Fibroblast of skin of abdomen (primary cell): Measurements from ENCODE around the gene NUP210.

Experiments used
- DNase-seq: peaks from one replicate; pipeline ENCODE4 v3.0.0-alpha.2; 2013

The NUP210 gene

DNA sequence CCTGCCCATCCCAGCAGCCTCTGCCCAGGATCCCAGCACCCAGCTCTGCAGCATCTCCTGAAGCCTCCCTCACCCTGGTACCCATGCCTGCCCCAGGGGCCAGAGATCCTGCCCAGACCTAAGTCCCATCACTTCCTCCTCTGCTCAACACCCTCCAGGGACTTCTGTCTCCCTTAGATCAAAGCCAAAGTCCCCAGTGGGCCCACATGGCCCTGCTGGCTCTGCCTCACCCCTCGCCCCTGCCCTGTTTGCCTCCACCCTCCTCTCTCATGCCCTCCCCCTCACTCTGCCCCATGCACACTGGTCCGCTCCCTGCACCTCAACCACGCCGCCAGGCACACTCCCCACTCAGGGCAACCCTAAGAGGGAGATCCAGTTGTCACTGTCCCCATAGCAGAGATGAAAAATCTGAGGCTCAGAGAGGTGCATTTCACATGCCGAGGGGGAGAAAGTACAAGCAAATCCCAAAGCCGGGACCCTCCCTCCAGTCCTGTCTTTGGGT, 146.5 kb downstream of the NUP210 start:
- DNase-seq, result no peak

DNA sequence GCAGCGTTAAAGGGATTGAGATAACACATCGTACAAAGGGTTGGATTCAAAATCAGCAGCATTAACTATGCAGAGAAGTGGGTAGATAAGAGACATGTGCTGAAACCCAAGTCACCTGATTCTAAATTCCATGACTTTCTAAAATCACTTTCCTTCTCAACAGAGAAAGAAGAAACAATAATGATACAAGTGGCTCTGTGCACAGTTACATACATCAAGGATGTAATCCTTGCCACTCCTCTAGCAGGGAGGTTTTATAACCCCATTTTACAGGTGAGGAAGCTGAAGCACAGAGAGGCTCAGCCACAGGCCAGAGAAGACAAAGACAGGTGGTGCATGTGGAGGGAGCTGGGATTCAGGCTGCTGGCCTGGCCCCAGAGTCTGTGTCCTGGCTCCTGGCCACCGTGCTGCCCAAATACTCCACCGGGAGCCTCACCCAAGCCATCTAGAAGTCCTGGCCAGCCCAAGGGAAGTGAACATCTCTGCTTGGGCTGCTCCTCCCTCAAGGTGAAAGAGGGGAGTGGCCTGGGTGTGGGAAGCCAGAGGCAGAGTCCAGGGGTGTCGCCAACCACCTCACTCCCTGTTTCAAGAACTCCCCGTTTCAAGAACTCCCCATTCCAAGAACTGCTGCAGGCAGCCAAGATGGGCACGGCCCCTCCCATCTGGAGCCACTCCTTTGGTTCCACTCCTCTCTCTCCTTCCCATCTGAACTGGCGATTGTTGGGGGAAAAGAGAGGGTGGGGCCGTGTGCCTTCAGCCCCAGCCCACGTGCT, 147.1 kb downstream of the NUP210 start:
- DNase-seq, result no peak

DNA sequence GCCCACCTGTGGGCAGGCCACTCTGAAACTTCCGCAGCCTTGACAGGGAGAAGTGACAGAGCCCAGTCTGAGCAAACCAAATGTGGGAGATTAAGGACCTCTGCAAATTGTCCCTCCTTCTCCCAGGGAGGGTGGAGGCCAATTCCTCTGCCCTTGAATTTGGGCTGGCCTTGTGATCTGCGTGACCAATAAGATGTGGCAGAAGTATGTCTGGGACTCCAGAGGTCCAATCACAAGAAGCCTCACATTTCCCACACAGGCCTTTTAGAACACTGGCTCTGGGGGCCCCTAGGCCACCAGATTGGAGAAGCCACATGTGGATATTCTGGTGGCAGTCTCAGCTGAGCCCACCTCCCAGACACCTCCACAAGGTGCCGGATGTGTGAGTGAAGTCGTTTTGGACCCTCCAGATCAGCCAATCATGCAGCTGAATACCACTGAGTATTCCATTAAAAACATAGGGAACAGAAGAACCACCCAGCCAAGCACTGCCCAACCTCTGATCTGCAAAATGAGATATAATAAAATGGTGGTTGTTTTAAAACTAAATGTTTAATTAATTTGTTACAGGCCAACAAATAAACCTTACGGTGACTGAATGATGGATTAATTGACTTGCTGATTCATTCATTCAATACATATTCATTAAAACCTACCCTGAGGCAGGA, 150.3 kb downstream of the NUP210 start:
- no peak for DNase-seq

DNA sequence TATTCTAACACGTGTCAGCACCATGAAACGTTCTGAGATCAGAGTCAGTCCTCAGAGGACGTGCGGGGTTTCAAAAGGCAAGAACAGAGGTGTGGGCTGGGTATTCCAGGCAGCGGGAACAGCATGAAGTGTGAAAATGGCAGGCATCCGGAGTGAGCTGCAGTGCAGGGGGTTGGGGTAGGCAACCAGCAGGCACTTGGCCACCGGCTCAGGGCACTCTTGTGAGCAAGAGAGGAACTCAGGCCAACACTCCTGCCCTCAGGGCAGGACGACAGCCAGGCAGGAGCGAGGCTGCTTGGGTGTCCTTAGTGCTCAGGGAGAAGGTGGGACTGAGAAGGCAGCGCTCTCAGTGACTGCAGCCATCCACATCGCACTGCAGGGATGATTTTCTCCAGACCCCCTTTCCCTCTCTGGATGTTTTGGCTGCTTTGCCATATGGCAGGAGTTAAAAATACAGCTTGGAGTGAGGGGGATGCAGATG, 151.1 kb downstream of the NUP210 start:
- no peak for DNase-seq

DNA sequence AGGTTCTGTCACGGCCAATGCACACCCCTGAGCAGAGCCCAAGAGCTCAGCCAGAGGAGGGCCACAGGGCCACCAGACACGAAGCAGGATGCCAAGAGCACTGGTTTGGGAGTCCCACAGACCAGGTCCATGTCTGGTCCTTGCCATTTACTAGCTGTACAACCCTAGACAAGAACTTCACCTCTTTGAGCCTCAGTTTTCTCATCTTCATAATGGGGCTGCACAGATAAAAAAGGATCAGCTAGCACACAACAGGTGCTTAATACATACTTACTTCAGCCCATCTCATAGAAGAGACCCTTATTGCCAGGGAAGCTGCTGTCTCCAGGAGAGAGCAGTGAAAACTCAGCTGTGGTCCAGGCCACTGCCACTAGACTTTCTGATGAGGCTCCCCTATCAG, 152.0 kb downstream of the NUP210 start:
- no peak for DNase-seq

DNA sequence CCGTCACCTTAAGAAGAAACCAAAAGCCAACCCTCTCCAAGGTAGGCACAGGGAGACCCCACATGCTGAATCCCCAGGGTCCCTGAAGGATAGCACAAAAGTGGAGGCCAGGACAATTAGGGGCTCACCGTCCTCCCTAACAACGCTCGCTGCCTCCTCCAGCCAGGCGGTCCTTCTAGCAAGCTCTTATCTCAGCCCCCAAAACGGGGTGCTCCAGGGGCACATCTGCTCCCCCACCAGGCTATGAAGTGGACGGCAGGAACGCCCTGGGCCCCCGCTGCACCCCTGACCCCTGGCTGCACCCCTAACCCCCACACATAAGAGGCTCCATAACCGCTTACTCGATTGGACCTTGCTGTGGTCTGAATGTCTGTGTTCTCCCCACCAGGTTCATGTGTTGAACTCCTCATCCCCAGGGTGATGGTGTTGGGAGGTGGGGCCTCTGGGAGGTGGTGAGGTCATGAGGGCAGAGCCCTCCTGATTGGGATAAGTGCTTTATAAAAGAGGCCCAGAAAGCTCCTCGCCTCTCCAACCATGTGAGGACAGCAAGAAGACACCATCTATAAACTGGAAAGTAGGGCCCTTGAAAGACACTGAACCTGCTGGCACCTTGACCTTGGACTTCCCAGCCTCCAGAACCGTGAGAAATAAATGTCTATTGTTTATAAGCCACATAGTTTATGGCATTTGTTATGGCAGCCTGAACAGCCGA, 153.3 kb downstream of the NUP210 start:
- DNase-seq, result no peak
